ENCODE measurements around the gene FBN2.

GRCh38 chr5:128335339-128335738 lies 202.7 kb downstream of the FBN2 start:
- TF ChIP-seq, protein P1, sequence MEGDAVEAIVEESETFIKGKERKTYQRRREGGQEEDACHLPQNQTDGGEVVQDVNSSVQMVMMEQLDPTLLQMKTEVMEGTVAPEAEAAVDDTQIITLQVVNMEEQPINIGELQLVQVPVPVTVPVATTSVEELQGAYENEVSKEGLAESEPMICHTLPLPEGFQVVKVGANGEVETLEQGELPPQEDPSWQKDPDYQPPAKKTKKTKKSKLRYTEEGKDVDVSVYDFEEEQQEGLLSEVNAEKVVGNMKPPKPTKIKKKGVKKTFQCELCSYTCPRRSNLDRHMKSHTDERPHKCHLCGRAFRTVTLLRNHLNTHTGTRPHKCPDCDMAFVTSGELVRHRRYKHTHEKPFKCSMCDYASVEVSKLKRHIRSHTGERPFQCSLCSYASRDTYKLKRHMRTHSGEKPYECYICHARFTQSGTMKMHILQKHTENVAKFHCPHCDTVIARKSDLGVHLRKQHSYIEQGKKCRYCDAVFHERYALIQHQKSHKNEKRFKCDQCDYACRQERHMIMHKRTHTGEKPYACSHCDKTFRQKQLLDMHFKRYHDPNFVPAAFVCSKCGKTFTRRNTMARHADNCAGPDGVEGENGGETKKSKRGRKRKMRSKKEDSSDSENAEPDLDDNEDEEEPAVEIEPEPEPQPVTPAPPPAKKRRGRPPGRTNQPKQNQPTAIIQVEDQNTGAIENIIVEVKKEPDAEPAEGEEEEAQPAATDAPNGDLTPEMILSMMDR (IDR thresholded peaks at IDR 0.05 in 2 of 3, conservative IDR thresholded peaks at IDR 0.05 in 1 of 3; ENCODE audit: insufficient read depth in 2 of 3, low read depth in 1 of 3, low read length in 3 of 3), result no peak
- TF ChIP-seq PHF8 (IDR thresholded peaks at IDR 0.05; ENCODE audit: borderline replicate concordance, low read length) (no peak), SP2 (IDR thresholded peaks at IDR 0.05; ENCODE audit: extremely low read depth, low read depth, low read length, poor library complexity, severe bottlenecking) (no peak), SETDB1 (IDR thresholded peaks at IDR 0.05; ENCODE audit: low read length) (no peak), NFRKB (IDR thresholded peaks at IDR 0.05; ENCODE audit: low read depth) (no peak), ZNF24 (IDR thresholded peaks at IDR 0.05) (no peak), CREB1 (IDR thresholded peaks at IDR 0.05) (no peak), CREB1 (CRISPR knock-in tag; IDR thresholded peaks at IDR 0.05) (no peak)
